GM12878 (cell line): ENCODE data around the gene CEACAM21. TPM values are rescaled to one million over a fixed set of nuclear protein-coding genes. Genes with fewer than 3 reads are reported as not detected.

Source experiments
- ATAC-seq: fragments of 200-7000 bp; cut with Tn5 transposase; 3 replicates; pipeline ENCODE4 v1.9.1; 2020; ENCODE audit warnings: mild to moderate bottlenecking, moderate library complexity
- BruUV-seq: library from RNA; stranded (reverse); fragments of 400-500 nt; replicated peaks from 2 replicates; lab custom pipeline; 2021; lab: Mats Ljungman, UMichigan
- CTCF ChIA-PET: fragments of 300-600 bp; sonication (Branson Sonifier 250); formaldehyde crosslinking; extraction: SDS; loops from one replicate; lab custom pipeline; 2021; ENCODE audit warnings: inconsistent platforms; lab: Yijun Ruan, JAX
- POLR2A ChIA-PET: fragments of 350-600 bp; formaldehyde crosslinking; extraction: SDS; loops from one replicate; lab custom pipeline; 2021; ENCODE audit warnings: inconsistent platforms; lab: Charles Lee
- RAD21 ChIA-PET: fragments of 300-600 bp; sonication (Branson Sonifier 250); formaldehyde crosslinking; loops from one replicate; lab custom pipeline; 2023; ENCODE audit warnings: antibody characterized with exemption; ENCODE audit not compliant: unreplicated experiment; lab: Charles Lee
- SMC1A ChIA-PET: fragments of 300-600 bp; sonication (Branson Sonifier 250); formaldehyde crosslinking; loops from one replicate; lab custom pipeline; 2023; ENCODE audit not compliant: unreplicated experiment, uncharacterized antibody; lab: Charles Lee
- DNase-seq: peaks from one replicate; pipeline ENCODE4 v3.0.0-alpha.2; 2011; ENCODE audit warnings: low read depth, low spot score
- FAIRE-seq: peaks from 3 replicates; lab custom pipeline; 2011; peaks lifted over from hg19 to GRCh38; lab: Jason Lieb, UNC
- H2AFZ ChIP-seq: 2 replicates; pipeline ENCODE4 v1.6.0; 2011; ENCODE audit warnings: low read depth, low read length, control low read depth; ENCODE audit not compliant: control insufficient read depth
- H3K27ac ChIP-seq: 2 replicates; pipeline ENCODE4 v1.5.1; 2011; ENCODE audit warnings: control low read depth; ENCODE audit not compliant: control insufficient read depth, insufficient read depth
- H3K27me3 ChIP-seq, 2 experiments: replicated peaks in 1 of 2; 2 replicates each; pipeline versions ENCODE4 v1.6.0 to v1.6.1; 2011; ENCODE audit warnings: low read length in 1 of 2; ENCODE audit not compliant: control insufficient read depth in 2 of 2, insufficient read depth in 2 of 2
- H3K36me3 ChIP-seq, 2 experiments: 2 replicates each; pipeline ENCODE4 v1.5.1; 2011; ENCODE audit warnings: low read length in 1 of 2; ENCODE audit not compliant: control insufficient read depth in 2 of 2, insufficient read depth in 2 of 2
- H3K4me1 ChIP-seq: 2 replicates; pipeline ENCODE4 v1.6.1; 2011; ENCODE audit warnings: mild to moderate bottlenecking, low read length, moderate library complexity, mixed read lengths; ENCODE audit not compliant: control insufficient read depth, insufficient read depth
- H3K4me2 ChIP-seq: 2 replicates; pipeline ENCODE4 v1.6.0; 2011; ENCODE audit warnings: control low read depth; ENCODE audit not compliant: control insufficient read depth, insufficient read depth
- H3K4me3 ChIP-seq: fragments of 200-600 bp; sonication (generic); 2 replicates; pipeline ENCODE4 v1.5.1; 2016
- H3K79me2 ChIP-seq: 2 replicates; pipeline ENCODE4 v1.6.0; 2011; ENCODE audit warnings: low read length; ENCODE audit not compliant: control insufficient read depth, insufficient read depth
- H3K9ac ChIP-seq: 2 replicates; pipeline ENCODE4 v1.8.0; 2011; ENCODE audit warnings: low read length, control low read depth, mixed read lengths; ENCODE audit not compliant: control insufficient read depth, insufficient read depth
- H3K9me3 ChIP-seq: replicated peaks from 3 replicates; pipeline ENCODE4 v1.5.1; 2011; ENCODE audit warnings: mild to moderate bottlenecking, low read length; ENCODE audit not compliant: control insufficient read depth, insufficient read depth
- H4K20me1 ChIP-seq: 2 replicates; pipeline ENCODE4 v1.6.0; 2011; ENCODE audit not compliant: control insufficient read depth, insufficient read depth
- BHLHE40 ChIP-seq, 2 experiments: fragments of 450-650 bp in 1 of 2; IDR thresholded peaks; 2 replicates each; pipeline ENCODE4 v1.6.1; 2011 to 2017; ENCODE audit warnings: low read depth in 2 of 2, borderline replicate concordance in 1 of 2, improper control_type of control experiment in 1 of 2, low read length in 1 of 2, mild to moderate bottlenecking in 1 of 2
- FOXK2 ChIP-seq: fragments of 450-650 bp; IDR thresholded peaks from 2 replicates; pipeline ENCODE4 v1.6.1; 2017; ENCODE audit warnings: mild to moderate bottlenecking, moderate library complexity
- FOXM1 ChIP-seq: IDR thresholded peaks from 2 replicates; pipeline ENCODE4 v1.6.1; 2012; ENCODE audit warnings: low read depth, mild to moderate bottlenecking, inconsistent platforms, low read length, moderate library complexity
- KAT2A ChIP-seq: conservative IDR thresholded peaks from 2 replicates; pipeline ENCODE4 v1.6.1; 2011; ENCODE audit warnings: low read depth, low read length; ENCODE audit not compliant: control insufficient read depth
- MTA2 ChIP-seq: fragments of 450-650 bp; IDR thresholded peaks from 2 replicates; pipeline ENCODE4 v1.6.1; 2016; ENCODE audit warnings: low read depth, mild to moderate bottlenecking, moderate library complexity
- MTA3 ChIP-seq: IDR thresholded peaks from 2 replicates; pipeline ENCODE4 v1.6.1; 2012; ENCODE audit warnings: low read length, inconsistent platforms, borderline replicate concordance
- NBN ChIP-seq: fragments of 450-650 bp; IDR thresholded peaks from 2 replicates; pipeline ENCODE4 v1.6.1; 2016
- NFYB ChIP-seq: IDR thresholded peaks from 2 replicates; pipeline ENCODE4 v1.6.1; 2011; ENCODE audit warnings: low read depth, mild to moderate bottlenecking, low read length, improper control_type of control experiment, moderate library complexity; ENCODE audit not compliant: insufficient read depth
- NR2C1 ChIP-seq: fragments of 450-650 bp; IDR thresholded peaks from 2 replicates; pipeline ENCODE4 v1.6.1; 2017; ENCODE audit warnings: antibody characterized with exemption, mild to moderate bottlenecking, moderate library complexity
- RAD51 ChIP-seq: fragments of 450-650 bp; IDR thresholded peaks from 2 replicates; pipeline ENCODE4 v1.6.1; 2016; ENCODE audit warnings: moderate library complexity, mild to moderate bottlenecking, inconsistent platforms
- SMAD5 ChIP-seq: IDR thresholded peaks from 2 replicates; pipeline ENCODE4 v1.6.1; 2016; ENCODE audit warnings: antibody characterized with exemption, low read depth
- SP1 ChIP-seq: IDR thresholded peaks from one replicate; pipeline ENCODE4 v1.6.1; 2011; ENCODE audit warnings: low read depth, low read length
- SPI1 ChIP-seq: IDR thresholded peaks from 2 replicates; pipeline ENCODE4 v1.6.1; 2011; ENCODE audit warnings: low read depth, mild to moderate bottlenecking, low read length, moderate library complexity, borderline replicate concordance; ENCODE audit not compliant: insufficient read depth
- TCF7 ChIP-seq: IDR thresholded peaks from 2 replicates; pipeline ENCODE4 v1.6.1; 2014; ENCODE audit warnings: antibody characterized with exemption, borderline replicate concordance
- WGBS: methylation state at CpG from one replicate; pipeline ENCODE4 v1.1.6; 2016; ENCODE audit warnings: low lambda C conversion rate; ENCODE audit not compliant: insufficient replicate concordance, insufficient coverage; ENCODE audit errors: missing lambda C conversion rate; 5-methylcytosine and 5-hydroxymethylcytosine counted together
- in situ Hi-C: fragments of 300-500 bp; cut with MboI; formaldehyde crosslinking; loops from 9 replicates; pipeline ENCODE4 v1.14.3; 2018; ENCODE audit warnings: mixed read lengths
- intact Hi-C: fragments of 100-400 bp; cut with micrococcal nuclease; formaldehyde crosslinking; loops from one replicate; pipeline ENCODE4 v1.14.2; 2022; ENCODE audit not compliant: unreplicated experiment
- polyA plus RNA-seq, 11 experiments: library from polyadenylated mRNA; depleted of rRNA in 4 of 11; unstranded in 6 of 11; stranded (reverse) in 5 of 11; fragments of >200 nt; fragmentation: Nextera tagmentation in 4 of 11; fragmentation: Illumina TruSeq in 1 of 11; extraction: Ambion mirVana in 4 of 11; extraction: Trizol in 1 of 11; gene quantifications; 1 replicate in 1 of 11; 2 replicates in 10 of 11; pipeline versions ENCODE4 v1.2.1 to v1.2.3, GENCODE V29; 2011 to 2016; ENCODE audit warnings: inconsistent platforms in 2 of 11, missing spikeins in 2 of 11, low read depth in 1 of 11
- total RNA-seq, 4 experiments: library from RNA; depleted of rRNA in 3 of 4; stranded (reverse); fragments of >200 nt in 3 of 4; fragmentation: Illumina TruSeq in 1 of 4; extraction: Trizol in 1 of 4; gene quantifications; 2 replicates each; pipeline versions ENCODE4 v1.2.1 to v1.2.3, GENCODE V29; 2013 to 2021
- TF ChIP-seq, protein P1 (sequence below): fragments of 150-350 bp; IDR thresholded peaks from 2 replicates; pipeline ENCODE4 v1.6.1; 2014; ENCODE audit warnings: mild to moderate bottlenecking, low read depth, low read length
- TF ChIP-seq, protein P2 (sequence below): IDR thresholded peaks from 2 replicates; pipeline ENCODE4 v1.6.1; 2012; ENCODE audit warnings: low read length, inconsistent platforms
- TF ChIP-seq, protein P3 (sequence below): fragments of 450-650 bp; formaldehyde crosslinking; IDR thresholded peaks from 2 replicates; pipeline ENCODE4 v1.4.0; 2020; ENCODE audit warnings: mild to moderate bottlenecking, moderate library complexity

Gene CEACAM21
- total and polyA plus RNA-seq, 10 of the 15 experiments (the other 5 are each of a cell fraction or from before 2014, with no cell fraction given): 0.87 to 13.6 (median 8.1) TPM

GRCh38 chr19:41627966-41628675, 52.2 kb downstream of the CEACAM21 start:
- Histone ChIP-seq H2AFZ (no peak overlapping the region), H3K36me3 (no peaks in the 10 kb centered on the region), H3K27ac (no peak overlapping the region), H3K27me3 (no peaks in the 10 kb centered on the region; a peak in 1 of 4 replicates), H3K9me3 (peaks cover 2% of the 10 kb centered on the region; the same call in 2 of the 3 replicates), H3K4me3 (no peak overlapping the region), H3K9ac (no peak overlapping the region), H3K79me2 (no peaks in the 10 kb centered on the region), H4K20me1 (no peaks in the 10 kb centered on the region), H3K4me1 (no peaks in the 10 kb centered on the region), H3K4me2 (no peak overlapping the region)
- ChIA-PET CTCF (interaction anchor here (0.9 kb wide), 1 partner anchor 18 kb away, joined by 3 read pairs; no protein-coding TSS in a partner anchor), RAD21 (no interaction called here), SMC1A (no interaction called here), POLR2A (no interaction called here)
- in situ Hi-C loops (no loop called here), intact Hi-C loops (no loop called here)
- ATAC-seq (no peak), FAIRE-seq (no peak), DNase-seq (no peak)
- no TSS peak for BruUV-seq
- 8% methylated on average over 8 of the region's 8 CpGs for WGBS
- TF ChIP-seq KAT2A: no peak
- TF ChIP-seq, protein P1, sequence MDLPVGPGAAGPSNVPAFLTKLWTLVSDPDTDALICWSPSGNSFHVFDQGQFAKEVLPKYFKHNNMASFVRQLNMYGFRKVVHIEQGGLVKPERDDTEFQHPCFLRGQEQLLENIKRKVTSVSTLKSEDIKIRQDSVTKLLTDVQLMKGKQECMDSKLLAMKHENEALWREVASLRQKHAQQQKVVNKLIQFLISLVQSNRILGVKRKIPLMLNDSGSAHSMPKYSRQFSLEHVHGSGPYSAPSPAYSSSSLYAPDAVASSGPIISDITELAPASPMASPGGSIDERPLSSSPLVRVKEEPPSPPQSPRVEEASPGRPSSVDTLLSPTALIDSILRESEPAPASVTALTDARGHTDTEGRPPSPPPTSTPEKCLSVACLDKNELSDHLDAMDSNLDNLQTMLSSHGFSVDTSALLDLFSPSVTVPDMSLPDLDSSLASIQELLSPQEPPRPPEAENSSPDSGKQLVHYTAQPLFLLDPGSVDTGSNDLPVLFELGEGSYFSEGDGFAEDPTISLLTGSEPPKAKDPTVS: no peak
- TF ChIP-seq, protein P2, sequence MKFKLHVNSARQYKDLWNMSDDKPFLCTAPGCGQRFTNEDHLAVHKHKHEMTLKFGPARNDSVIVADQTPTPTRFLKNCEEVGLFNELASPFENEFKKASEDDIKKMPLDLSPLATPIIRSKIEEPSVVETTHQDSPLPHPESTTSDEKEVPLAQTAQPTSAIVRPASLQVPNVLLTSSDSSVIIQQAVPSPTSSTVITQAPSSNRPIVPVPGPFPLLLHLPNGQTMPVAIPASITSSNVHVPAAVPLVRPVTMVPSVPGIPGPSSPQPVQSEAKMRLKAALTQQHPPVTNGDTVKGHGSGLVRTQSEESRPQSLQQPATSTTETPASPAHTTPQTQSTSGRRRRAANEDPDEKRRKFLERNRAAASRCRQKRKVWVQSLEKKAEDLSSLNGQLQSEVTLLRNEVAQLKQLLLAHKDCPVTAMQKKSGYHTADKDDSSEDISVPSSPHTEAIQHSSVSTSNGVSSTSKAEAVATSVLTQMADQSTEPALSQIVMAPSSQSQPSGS: no peak
- no peak for TF ChIP-seq BHLHE40 (IDR thresholded peaks at IDR 0.05; ENCODE audit: borderline replicate concordance in 1 of 2, low read depth in 2 of 2, low read length in 1 of 2)
- TF ChIP-seq FOXK2: no peak
- no peak for TF ChIP-seq NR2C1
- TF ChIP-seq SPI1: no peak
- TF ChIP-seq RAD51: no peak
- TF ChIP-seq, protein P3, sequence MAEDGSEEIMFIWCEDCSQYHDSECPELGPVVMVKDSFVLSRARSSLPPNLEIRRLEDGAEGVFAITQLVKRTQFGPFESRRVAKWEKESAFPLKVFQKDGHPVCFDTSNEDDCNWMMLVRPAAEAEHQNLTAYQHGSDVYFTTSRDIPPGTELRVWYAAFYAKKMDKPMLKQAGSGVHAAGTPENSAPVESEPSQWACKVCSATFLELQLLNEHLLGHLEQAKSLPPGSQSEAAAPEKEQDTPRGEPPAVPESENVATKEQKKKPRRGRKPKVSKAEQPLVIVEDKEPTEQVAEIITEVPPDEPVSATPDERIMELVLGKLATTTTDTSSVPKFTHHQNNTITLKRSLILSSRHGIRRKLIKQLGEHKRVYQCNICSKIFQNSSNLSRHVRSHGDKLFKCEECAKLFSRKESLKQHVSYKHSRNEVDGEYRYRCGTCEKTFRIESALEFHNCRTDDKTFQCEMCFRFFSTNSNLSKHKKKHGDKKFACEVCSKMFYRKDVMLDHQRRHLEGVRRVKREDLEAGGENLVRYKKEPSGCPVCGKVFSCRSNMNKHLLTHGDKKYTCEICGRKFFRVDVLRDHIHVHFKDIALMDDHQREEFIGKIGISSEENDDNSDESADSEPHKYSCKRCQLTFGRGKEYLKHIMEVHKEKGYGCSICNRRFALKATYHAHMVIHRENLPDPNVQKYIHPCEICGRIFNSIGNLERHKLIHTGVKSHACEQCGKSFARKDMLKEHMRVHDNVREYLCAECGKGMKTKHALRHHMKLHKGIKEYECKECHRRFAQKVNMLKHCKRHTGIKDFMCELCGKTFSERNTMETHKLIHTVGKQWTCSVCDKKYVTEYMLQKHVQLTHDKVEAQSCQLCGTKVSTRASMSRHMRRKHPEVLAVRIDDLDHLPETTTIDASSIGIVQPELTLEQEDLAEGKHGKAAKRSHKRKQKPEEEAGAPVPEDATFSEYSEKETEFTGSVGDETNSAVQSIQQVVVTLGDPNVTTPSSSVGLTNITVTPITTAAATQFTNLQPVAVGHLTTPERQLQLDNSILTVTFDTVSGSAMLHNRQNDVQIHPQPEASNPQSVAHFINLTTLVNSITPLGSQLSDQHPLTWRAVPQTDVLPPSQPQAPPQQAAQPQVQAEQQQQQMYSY (CRISPR knock-in tag): no peak
- TF ChIP-seq FOXM1: no peak
- TF ChIP-seq SP1: no peak
- TF ChIP-seq NBN: no peak
- no peak for TF ChIP-seq SMAD5
- no peak for TF ChIP-seq TCF7
- no peak for TF ChIP-seq NFYB
- no peak for TF ChIP-seq MTA2
- no peak for TF ChIP-seq MTA3
